Hepatocyte (in vitro differentiated cells): ENCODE data around the gene DOCK3.

Experiments
- EZH2 ChIP-seq: fragments of 200-600 bp; sonication (generic); IDR thresholded peaks from 2 replicates; pipeline ENCODE4 v1.6.1; 2016; ENCODE audit warnings: antibody characterized with exemption, mild to moderate bottlenecking, borderline replicate concordance
- TF ChIP-seq, protein P1 (sequence below): fragments of 200-600 bp; sonication (generic); IDR thresholded peaks from 2 replicates; pipeline ENCODE4 v1.5.1; 2016; ENCODE audit warnings: antibody characterized with exemption, mild to moderate bottlenecking; ENCODE audit not compliant: poor library complexity

DNA sequence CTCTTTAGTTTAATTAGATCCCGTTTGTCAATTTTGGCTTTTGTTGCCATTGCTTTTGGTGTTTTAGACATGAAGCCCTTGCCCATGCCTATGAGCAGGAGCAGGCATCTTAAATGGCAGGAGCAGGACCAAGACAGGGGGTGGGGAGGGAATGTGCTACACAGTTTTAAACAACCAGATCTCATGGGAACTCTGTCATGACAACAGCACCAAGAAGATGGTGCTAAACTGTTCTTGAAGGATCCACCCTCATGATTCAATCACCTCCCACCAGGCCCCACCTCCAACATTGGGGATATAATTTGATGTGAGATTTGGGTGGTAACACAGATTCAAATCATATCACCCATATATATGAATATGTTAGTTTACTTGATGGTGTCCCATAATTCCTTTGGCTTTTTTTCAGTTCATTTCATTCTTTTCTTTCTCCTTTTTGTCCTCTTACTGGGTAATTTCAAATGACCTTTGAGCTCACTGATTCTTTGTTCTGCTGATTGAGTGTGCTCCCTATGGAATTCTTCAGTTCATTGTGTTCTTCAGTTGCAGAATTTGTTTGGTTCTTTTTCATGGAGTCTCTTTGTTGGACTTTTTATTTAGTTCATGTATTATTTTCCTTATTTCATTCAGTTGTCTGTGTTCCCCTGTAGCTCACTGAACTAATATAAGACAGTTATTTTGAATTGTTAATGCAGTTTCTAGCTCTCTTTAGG lies 62.6 kb downstream of the DOCK3 start:
- TF ChIP-seq, protein P1, sequence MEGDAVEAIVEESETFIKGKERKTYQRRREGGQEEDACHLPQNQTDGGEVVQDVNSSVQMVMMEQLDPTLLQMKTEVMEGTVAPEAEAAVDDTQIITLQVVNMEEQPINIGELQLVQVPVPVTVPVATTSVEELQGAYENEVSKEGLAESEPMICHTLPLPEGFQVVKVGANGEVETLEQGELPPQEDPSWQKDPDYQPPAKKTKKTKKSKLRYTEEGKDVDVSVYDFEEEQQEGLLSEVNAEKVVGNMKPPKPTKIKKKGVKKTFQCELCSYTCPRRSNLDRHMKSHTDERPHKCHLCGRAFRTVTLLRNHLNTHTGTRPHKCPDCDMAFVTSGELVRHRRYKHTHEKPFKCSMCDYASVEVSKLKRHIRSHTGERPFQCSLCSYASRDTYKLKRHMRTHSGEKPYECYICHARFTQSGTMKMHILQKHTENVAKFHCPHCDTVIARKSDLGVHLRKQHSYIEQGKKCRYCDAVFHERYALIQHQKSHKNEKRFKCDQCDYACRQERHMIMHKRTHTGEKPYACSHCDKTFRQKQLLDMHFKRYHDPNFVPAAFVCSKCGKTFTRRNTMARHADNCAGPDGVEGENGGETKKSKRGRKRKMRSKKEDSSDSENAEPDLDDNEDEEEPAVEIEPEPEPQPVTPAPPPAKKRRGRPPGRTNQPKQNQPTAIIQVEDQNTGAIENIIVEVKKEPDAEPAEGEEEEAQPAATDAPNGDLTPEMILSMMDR: no peak
- no peak for TF ChIP-seq EZH2
